ENCODE results near the gene CLRN1. TPM values are rescaled to one million over a fixed set of nuclear protein-coding genes. Genes with fewer than 3 reads are reported as not detected.
"Not testable (repeated sequence)": the region's sequence is repeated elsewhere in the genome, so short reads cannot be mapped to it uniquely, and the experiment has no call there.

Gene CLRN1
- total RNA-seq, 4 donors from 2014 or later, result not detected

- TF ChIP-seq EP300 (IDR thresholded peaks at IDR 0.05), result no peak
- no peak for TF ChIP-seq POLR2AphosphoS5 (IDR thresholded peaks at IDR 0.05)
- no peak for TF ChIP-seq POLR2A (IDR thresholded peaks at IDR 0.05)
- no peak for TF ChIP-seq CTCF (IDR thresholded peaks at IDR 0.05)
- Histone ChIP-seq H3K36me3 (no peaks in the 10 kb centered on the region), H3K27ac (no peak overlapping the region), H3K9me3 (peaks cover 0 to 22% (median 0%) of the 10 kb centered on the region in 3 donors), H3K4me1 (no peaks in the 10 kb centered on the region), H3K4me3 (no peak overlapping the region), H3K27me3 (no peaks in the 10 kb centered on the region)
- no peak for ATAC-seq
These were observed 24.2 kb upstream of the CLRN1 start for GRCh38 chr3:150996731-150997130.

- H3K27me3 ChIP-seq, result no peaks in the 10 kb centered on the region
- ATAC-seq, result no peak
- H3K4me1 ChIP-seq, result no peaks in the 10 kb centered on the region
- no peak for TF ChIP-seq CTCF (IDR thresholded peaks at IDR 0.05)
- TF ChIP-seq POLR2AphosphoS5 (IDR thresholded peaks at IDR 0.05), result no peak
- TF ChIP-seq POLR2A (IDR thresholded peaks at IDR 0.05), result no peak
- no peak for TF ChIP-seq EP300 (IDR thresholded peaks at IDR 0.05)
- no peaks in the 10 kb centered on the region for H3K36me3 ChIP-seq
- H3K4me3 ChIP-seq, result no peak overlapping the region
- no peak overlapping the region for H3K27ac ChIP-seq
- H3K9me3 ChIP-seq, result peaks cover 0 to 22% (median 0%) of the 10 kb centered on the region in 3 donors
These were observed 23.0 kb upstream of the CLRN1 start for GRCh38 chr3:150995510-150995909.

GRCh38 chr3:150989208-150989607 is 16.7 kb upstream of the CLRN1 start:
- peaks cover 0 to 19% (median 0%) of the 10 kb centered on the region in 3 donors for H3K9me3 ChIP-seq
- 80% methylated on average over 1 of the region's 2 CpGs; no CpG with 5 or more reads in 1 of the 2 donors for WGBS, 2 donors (ENCODE audit: low coverage in 1 of 2)
- TF ChIP-seq POLR2AphosphoS5 (IDR thresholded peaks at IDR 0.05), result no peak
- no peak for TF ChIP-seq EP300 (IDR thresholded peaks at IDR 0.05)
- TF ChIP-seq CTCF (IDR thresholded peaks at IDR 0.05), result no peak
- TF ChIP-seq POLR2A (IDR thresholded peaks at IDR 0.05), result no peak
- ATAC-seq, result no peak
- no peak overlapping the region for H3K4me3 ChIP-seq
- H3K27me3 ChIP-seq, result peaks cover 4% of the 10 kb centered on the region
- no peak overlapping the region for H3K27ac ChIP-seq
- no peaks in the 10 kb centered on the region for H3K4me1 ChIP-seq
- H3K36me3 ChIP-seq, result no peaks in the 10 kb centered on the region

- H3K27me3 ChIP-seq, H3K27ac ChIP-seq, H3K36me3 ChIP-seq, H3K4me1 ChIP-seq, ATAC-seq, H3K4me3 ChIP-seq: not testable (repeated sequence)
- peaks cover 0 to 11% (median 0%) of the 10 kb centered on the region in 3 donors for H3K9me3 ChIP-seq
- 86% methylated on average over 1 of the region's 1 CpG; no CpG with 5 or more reads in 1 of the 2 donors for whole genome bisulfite sequencing, 2 donors (ENCODE audit: low coverage in 1 of 2)
These were observed 15.9 kb upstream of the CLRN1 start for GRCh38 chr3:150988395-150988794.

- H3K36me3 ChIP-seq, result no peaks in the 10 kb centered on the region
- no peaks in the 10 kb centered on the region for H3K4me1 ChIP-seq
- H3K27ac ChIP-seq, result no peak overlapping the region
- H3K4me3 ChIP-seq, result no peak overlapping the region
- peaks cover 4% of the 10 kb centered on the region for H3K27me3 ChIP-seq
- TF ChIP-seq CTCF (IDR thresholded peaks at IDR 0.05) (no peak), POLR2AphosphoS5 (IDR thresholded peaks at IDR 0.05) (no peak), POLR2A (IDR thresholded peaks at IDR 0.05) (no peak)
- H3K9me3 ChIP-seq, result peaks cover 0 to 5% (median 0%) of the 10 kb centered on the region in 3 donors
- ATAC-seq, result no peak
These were observed 13.2 kb upstream of the CLRN1 start for GRCh38 chr3:150985711-150986110.

- Histone ChIP-seq H3K27me3 (peaks cover under 1% of the 10 kb centered on the region), H3K4me3 (no peak overlapping the region), H3K36me3 (no peaks in the 10 kb centered on the region), H3K9me3 (peaks cover 0 to 5% (median 0%) of the 10 kb centered on the region in 3 donors), H3K4me1 (no peaks in the 10 kb centered on the region), H3K27ac (no peak overlapping the region)
- TF ChIP-seq EP300 (IDR thresholded peaks at IDR 0.05), result no peak
- TF ChIP-seq CTCF (IDR thresholded peaks at IDR 0.05), result no peak
- no peak for TF ChIP-seq POLR2AphosphoS5 (IDR thresholded peaks at IDR 0.05)
- no peak for TF ChIP-seq POLR2A (IDR thresholded peaks at IDR 0.05)
- ATAC-seq, result no peak
These were observed 11.5 kb upstream of the CLRN1 start for GRCh38 chr3:150984066-150984465.
